H1 (cell line): ENCODE results near the gene UBAP1L.

Source experiments
- CBX8 ChIP-seq: fragments of 300-800, 300-1000 bp; sonication (generic); IDR thresholded peaks from 2 replicates; pipeline ENCODE4 v1.7.1; 2016; ENCODE audit warnings: low read depth, low read length, borderline replicate concordance
- EGR1 ChIP-seq: IDR thresholded peaks from 2 replicates; pipeline ENCODE4 v1.6.1; 2011; ENCODE audit warnings: low read depth, low read length, borderline replicate concordance
- FOSL1 ChIP-seq: IDR thresholded peaks from 2 replicates; pipeline ENCODE4 v1.6.1; 2011; ENCODE audit warnings: mild to moderate bottlenecking, low read depth, low read length, moderate library complexity; ENCODE audit not compliant: insufficient read depth

DNA sequence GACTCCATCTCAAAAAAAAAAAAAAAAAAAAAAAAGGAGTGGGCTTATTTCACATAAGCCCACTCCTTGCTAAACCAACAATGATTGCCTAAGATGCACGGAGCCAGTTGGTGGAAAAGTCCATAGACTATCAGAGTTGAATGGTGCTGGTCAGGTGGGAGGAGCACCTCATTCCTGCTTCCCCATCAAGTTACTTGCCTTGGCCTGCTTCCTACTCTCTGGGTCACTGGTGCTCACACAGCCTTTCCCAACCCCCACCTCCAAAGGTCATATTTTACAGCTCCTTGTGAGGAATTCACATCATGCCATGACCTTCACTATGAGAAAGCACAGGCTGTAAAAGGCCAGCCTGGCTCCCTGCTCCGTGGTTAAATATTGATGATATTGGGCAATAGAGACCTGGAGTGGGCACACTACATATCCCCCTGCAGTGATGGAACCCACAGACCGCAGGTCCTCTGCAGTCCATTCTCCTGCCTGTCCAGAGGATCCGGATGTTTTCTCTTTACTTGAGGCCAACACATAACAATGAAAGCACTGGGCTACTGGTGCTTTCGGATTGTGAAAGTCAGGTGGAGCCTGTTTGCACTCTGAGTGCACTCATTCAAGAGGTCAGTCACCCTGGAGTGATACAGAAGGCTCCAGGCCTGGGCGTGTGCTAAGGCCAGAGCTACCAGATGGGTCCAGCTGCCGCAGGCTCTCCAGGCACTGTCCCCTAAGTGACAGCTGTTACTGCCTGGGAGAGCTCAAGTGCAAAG lies 70.1 kb downstream of the UBAP1L start, which contains the start of gene SLC51B:
- TF ChIP-seq CBX8: no peak
- TF ChIP-seq EGR1: no peak
- no peak for TF ChIP-seq FOSL1
